Endometrial microvascular endothelial cells (primary cell): ENCODE measurements around the gene STK32C. TPM values are rescaled to one million over a fixed set of nuclear protein-coding genes. Genes with fewer than 3 reads are reported as not detected.

Source experiments
- in situ Hi-C: cut with HindIII; loops from 2 replicates; pipeline ENCODE4 v1.10.0; 2017; ENCODE audit warnings: low sequenced_read_pairs, low pct_unique_long_range_greater_than_20kb; ENCODE audit errors: inconsistent ontology term
- total RNA-seq: library from RNA; depleted of rRNA; stranded (reverse); fragments of >200 nt; gene quantifications from one replicate; pipeline ENCODE4 v1.2.3, GENCODE V29; 2015; ENCODE audit errors: inconsistent ontology term

The STK32C gene
- total RNA-seq, 1 donor from 2014 or later, result 16.8 TPM

- in situ Hi-C loops, result no loop called here
These were observed 49.8 kb downstream of the STK32C start for GRCh38 chr10:132257907-132258306.

GRCh38 chr10:132257271-132257670 is 50.5 kb downstream of the STK32C start:
- in situ Hi-C loops, result no loop called here

- in situ Hi-C loops, result no loop called here
These were observed 50.9 kb downstream of the STK32C start for GRCh38 chr10:132256866-132257265.

- in situ Hi-C loops, result no loop called here
These were observed 52.0 kb downstream of the STK32C start for GRCh38 chr10:132255489-132256344.

DNA sequence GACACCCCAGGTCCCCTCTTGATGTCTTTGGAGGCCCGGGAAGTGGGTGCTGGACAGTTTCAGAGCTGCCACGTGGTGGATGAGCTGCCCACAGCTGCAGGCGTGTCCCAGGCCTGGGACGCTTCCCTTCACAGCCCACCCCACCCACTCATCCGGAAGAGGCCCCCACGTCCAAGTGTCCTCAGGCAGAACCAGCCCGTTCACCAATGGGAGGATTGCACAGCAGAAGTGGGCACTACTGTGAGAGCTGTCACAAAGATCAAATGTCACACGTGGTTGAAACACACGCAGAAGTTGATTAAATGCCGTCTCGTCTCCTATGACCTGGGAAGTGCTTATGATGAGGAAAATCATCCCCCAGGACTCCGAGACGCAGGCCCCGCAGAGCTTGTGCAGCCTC is 52.9 kb downstream of the STK32C start:
- in situ Hi-C loops, result no loop called here

DNA sequence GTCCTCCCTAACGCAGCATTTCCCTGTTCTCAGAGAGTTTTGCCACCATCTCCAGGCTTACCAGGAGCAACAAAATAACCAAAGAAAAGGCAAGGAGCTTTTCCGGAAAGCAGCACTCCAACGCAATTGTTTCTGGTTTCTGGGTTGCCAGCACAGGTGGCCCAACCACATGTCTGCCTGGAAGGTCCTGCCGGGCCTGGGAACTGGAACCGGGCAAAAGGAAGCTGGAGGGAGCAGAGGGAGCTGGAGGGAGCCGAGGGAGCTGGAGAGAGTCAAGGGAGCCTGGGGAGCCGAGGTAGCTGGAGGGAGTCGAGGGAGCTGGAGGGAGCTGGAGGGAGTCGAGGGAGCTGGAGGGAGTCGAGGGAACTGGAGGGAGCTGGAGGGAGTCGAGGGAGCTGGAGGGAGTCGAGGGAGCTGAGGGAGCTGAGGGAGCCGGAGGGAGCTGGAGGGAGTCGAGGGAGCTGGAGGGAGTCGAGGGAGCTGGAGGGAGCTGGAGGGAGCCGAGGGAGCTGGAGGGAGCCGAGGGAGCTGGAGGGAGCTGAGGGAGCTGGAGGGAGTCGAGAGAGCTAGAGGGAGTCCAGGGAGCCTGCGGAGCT is 54.6 kb downstream of the STK32C start:
- in situ Hi-C loops, result no loop called here

- in situ Hi-C loops, result no loop called here
These were observed 55.3 kb downstream of the STK32C start for GRCh38 chr10:132252412-132252811.

DNA sequence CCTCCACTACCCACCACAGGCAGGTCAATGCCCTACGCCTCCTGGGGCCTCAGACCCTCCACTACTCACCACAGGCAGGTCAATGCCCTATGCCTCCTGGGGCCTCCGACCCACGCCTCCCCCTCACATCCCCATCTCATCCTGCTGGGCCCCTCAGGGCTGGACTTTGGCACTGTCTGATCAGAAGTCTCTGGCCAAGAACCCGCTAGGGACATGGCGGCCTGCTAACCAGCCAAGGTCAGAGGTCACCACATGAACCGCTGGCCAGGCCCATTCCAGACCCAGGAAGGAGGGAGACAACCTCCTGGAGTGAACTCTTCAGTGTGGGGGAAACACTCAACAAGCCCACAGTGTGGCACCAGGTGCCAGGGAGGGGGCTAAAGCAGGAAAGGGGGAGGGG is 55.8 kb downstream of the STK32C start:
- in situ Hi-C loops, result no loop called here

GRCh38 chr10:132250481-132251475 is 57.0 kb downstream of the STK32C start:
- in situ Hi-C loops, result no loop called here

DNA sequence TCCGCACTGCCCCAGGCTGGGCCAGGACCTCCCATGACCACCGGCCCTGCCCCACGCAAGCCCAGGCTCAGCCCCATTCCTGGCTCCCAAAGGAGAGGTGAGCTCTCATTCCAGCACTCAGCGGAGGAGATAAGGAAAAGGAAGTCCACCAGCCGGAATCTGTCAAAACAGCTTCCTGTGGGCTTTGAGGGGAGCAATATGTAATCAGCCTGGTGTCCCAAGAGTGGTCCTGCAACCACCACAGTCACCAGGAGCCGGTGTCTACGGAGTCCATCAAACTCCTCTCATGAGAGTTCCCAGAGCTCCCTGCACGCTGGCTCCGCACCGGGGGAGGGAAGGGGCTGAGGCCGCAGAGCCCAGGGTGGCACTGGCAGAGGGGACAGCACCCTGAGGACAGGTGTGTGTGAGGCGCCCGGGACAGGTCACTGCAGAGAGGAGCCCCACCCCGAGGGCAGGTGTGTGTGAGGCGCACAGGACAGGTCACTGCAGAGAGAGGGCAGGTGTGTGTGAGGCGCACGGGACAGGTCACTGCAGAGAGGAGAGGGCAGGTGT is 57.9 kb downstream of the STK32C start:
- in situ Hi-C loops, result no loop called here

- in situ Hi-C loops, result no loop called here
These were observed 58.5 kb downstream of the STK32C start for GRCh38 chr10:132249226-132249724.

DNA sequence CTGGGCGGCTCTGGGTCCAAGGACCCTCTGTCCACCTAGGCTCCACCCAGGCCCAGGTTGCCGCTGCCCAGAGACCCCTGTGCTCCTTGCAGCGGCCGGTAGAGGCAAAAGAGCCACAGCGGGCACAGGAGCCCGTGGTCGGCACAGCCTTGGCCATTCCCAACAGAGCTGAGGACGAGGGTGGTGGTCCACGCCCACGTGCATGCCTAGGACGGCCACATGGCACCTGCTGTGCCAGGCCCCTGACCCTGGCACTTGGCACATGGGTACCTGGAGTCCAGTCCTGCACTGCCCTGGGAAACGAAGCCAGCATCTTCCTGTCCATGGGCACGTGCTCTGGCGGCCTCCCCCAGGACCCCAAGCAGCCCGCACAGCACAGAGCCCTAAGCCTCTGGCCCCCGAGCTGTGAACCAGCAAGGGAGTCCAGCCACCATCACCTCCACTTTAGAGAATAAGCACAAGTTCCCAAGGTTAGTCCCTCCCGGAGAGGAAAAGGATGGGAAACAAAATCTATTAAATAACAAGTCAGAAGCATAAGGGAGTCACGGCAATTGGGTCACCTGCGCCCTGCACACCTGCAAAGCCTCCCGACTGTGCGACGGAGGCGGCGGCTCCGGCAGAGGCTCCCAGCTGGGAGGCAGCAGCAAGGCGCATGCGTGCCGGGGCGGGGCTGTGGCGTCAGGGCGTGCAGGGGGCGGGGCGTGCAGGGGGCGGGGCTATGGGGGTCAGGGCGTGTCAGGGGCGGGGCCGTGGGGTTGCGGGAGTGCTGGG is 59.1 kb downstream of the STK32C start:
- in situ Hi-C loops, result no loop called here

GRCh38 chr10:132247943-132248342 is 59.8 kb downstream of the STK32C start:
- in situ Hi-C loops, result no loop called here

DNA sequence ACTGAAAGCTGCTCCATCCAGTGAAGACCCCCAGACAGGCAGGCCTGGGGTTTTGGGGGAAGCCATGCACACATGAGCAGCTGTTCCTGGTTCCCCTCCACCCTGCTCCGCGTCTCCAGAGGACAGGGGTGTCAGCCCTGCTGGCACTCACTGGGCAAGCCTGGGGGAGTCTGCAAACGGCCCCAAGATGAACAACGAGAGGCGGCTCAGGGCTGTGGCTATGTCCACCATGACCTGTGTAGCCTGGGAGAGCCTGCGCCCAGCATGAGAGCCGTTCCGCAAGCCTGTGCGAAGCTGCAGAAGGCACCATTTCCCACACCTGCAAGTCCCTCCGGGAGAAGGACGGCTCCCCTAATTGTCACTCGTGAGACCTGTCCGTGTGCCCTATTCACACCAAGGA is 61.5 kb downstream of the STK32C start:
- in situ Hi-C loops, result no loop called here

GRCh38 chr10:132245056-132245455 is 62.7 kb downstream of the STK32C start:
- in situ Hi-C loops, result no loop called here

GRCh38 chr10:132243626-132244025 is 64.1 kb downstream of the STK32C start:
- in situ Hi-C loops, result no loop called here

DNA sequence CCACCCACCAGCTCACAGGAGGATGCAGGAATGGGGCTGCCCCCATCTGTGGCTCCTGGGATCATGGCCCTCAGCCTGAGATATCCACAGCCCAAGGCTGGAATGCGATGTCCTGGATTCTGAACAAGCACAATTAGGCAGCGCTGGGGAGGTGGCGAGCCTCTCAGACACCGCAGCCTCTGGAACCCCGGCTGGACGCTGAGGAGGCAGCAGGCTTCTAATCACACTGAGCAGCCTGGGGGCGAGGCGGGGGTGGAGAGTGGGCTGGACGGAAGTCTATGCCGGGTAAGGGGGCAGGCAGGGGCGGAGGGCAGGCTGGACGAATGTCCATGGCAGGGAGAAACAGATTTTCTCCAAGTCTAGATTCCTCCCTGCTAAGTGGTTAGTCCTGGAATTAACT is 64.6 kb downstream of the STK32C start:
- in situ Hi-C loops, result no loop called here

DNA sequence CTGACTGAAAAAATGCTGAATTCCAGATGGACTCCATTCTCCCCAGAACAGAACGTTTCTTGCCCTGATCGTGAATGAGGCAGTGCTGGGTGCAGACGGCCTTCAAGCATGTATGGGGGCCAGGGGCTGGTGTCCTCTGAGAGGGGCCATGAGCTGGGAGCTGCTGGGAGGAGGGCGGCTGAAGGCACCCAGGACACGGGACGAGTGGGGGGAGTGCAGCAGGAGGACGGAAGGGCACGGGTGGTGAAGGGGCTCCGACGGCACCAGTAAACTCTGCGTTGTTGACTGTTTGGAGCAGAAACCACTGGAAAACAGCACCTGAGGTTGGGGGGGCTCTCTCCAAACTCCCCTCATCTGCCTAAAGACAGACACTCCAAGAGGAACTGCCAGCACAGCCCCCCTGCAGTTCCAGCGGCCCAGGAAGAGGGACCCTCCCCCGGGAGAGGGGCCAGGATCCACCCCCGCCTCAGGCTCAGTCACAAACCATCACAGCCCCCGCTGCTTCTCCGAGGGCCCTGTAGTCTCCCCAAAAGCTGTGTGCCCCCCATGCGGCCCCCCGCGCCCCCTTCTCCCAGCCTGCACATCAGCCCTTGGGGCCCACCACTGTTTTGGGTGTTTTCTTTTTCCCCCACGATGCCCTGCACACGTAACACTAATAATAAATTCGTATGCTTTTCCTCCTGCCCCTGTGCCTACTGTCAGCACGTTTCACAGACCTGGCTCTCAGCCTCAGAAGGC is 65.5 kb downstream of the STK32C start:
- in situ Hi-C loops, result no loop called here
